Stomach (tissue), 9 donors: Measurements from ENCODE around the gene CAPN10. TPM values are rescaled to one million over a fixed set of nuclear protein-coding genes. Genes with fewer than 3 reads are reported as not detected.
A peak's percentile ranks its signal among the peaks of the same experiment; 100 is the strongest.

Source experiments
- DNase-seq, 2 donors: peaks; one replicate each; pipeline versions ENCODE4 v3.0.0 to v3.0.0-alpha.2; 2013 to 2019
- H3K27ac ChIP-seq, 5 donors: fragments of 200-600 bp in 4 of 5; sonication (generic) in 4 of 5; one replicate each; pipeline ENCODE4 v1.5.1; 2013 to 2019; ENCODE audit warnings: mild to moderate bottlenecking in 1 of 5, moderate library complexity in 1 of 5
- H3K27me3 ChIP-seq, 3 donors: fragments of 200-600 bp; sonication (generic); one replicate each; pipeline ENCODE4 v1.5.1; 2017 to 2019; ENCODE audit warnings: mixed run types in 1 of 3
- H3K36me3 ChIP-seq, 4 donors: fragments of 200-600 bp; sonication (generic); 1 replicate in 3 of 4; 2 replicates in 1 of 4; pipeline ENCODE4 v1.5.1; 2016 to 2019
- H3K4me1 ChIP-seq, 4 donors: fragments of 200-600 bp; sonication (generic); one replicate each; pipeline ENCODE4 v1.5.1; 2016 to 2019
- H3K4me3 ChIP-seq, 4 donors: fragments of 200-600 bp; sonication (generic) in 3 of 4; one replicate each; pipeline ENCODE4 v1.5.1; 2016 to 2019; ENCODE audit warnings: mild to moderate bottlenecking in 1 of 4
- H3K9me3 ChIP-seq, 4 donors: fragments of 200-600 bp; sonication (generic); one replicate each; pipeline ENCODE4 v1.5.1; 2016 to 2019
- EP300 ChIP-seq: sonication (generic); formaldehyde crosslinking; IDR thresholded peaks from one replicate; pipeline ENCODE4 v1.6.1; 2017; ENCODE audit warnings: antibody characterized with exemption
- POLR2A ChIP-seq, 4 donors: fragments of 450-650 bp; IDR thresholded peaks; one replicate each; pipeline ENCODE4 v1.6.1; 2016; ENCODE audit warnings: antibody characterized with exemption in 4 of 4, control low read depth in 2 of 4, mild to moderate bottlenecking in 1 of 4, moderate library complexity in 1 of 4
- POLR2AphosphoS5 ChIP-seq, 3 donors: sonication (generic); formaldehyde crosslinking; IDR thresholded peaks; one replicate each; pipeline ENCODE4 v1.6.1; 2016; ENCODE audit warnings: antibody characterized with exemption in 3 of 3
- WGBS, 5 donors: extraction: QIAGEN DNeasy Blood & Tissue Kit in 3 of 5; methylation state at CpG; one replicate each; pipeline versions ENCODE4 v1.1.5 to v1.1.7; 2013 to 2018; 5-methylcytosine and 5-hydroxymethylcytosine counted together
- intact Hi-C: fragments of 100-400 bp; cut with DNase I; formaldehyde crosslinking; loops from one replicate; pipeline ENCODE4 v1.15.1; 2023; ENCODE audit warnings: low total_unique reads
- polyA plus RNA-seq, 3 donors: library from polyadenylated mRNA; stranded (reverse); fragments of 200-250 nt; gene quantifications; one replicate each; pipeline ENCODE4 v1.2.3, GENCODE V29; 2013
- total RNA-seq, 5 donors: library from RNA; depleted of rRNA; stranded (reverse); fragments of >200 nt; gene quantifications; one replicate each; pipeline versions ENCODE4 v1.1.0 to v1.2.3, GENCODE V29; 2014 to 2016
- TF ChIP-seq, protein P1 (sequence below), 7 experiments: fragments of 450-650 bp in 4 of 7; fragments of 200-600 bp in 3 of 7; sonication (generic) in 3 of 7; IDR thresholded peaks; one replicate each; pipeline ENCODE4 v1.5.1; 2016 to 2019; ENCODE audit warnings: antibody characterized with exemption in 7 of 7, control low read depth in 2 of 7, mild to moderate bottlenecking in 1 of 7
- donor health status: healthy with polysubstance abuse.
- donor health status: Bipolar disorder and iron deficiency.
- donor health status: healthy.

The CAPN10 gene
- total and polyA plus RNA-seq, 8 donors: 17.7 to 197 (median 36.6) TPM

DNA sequence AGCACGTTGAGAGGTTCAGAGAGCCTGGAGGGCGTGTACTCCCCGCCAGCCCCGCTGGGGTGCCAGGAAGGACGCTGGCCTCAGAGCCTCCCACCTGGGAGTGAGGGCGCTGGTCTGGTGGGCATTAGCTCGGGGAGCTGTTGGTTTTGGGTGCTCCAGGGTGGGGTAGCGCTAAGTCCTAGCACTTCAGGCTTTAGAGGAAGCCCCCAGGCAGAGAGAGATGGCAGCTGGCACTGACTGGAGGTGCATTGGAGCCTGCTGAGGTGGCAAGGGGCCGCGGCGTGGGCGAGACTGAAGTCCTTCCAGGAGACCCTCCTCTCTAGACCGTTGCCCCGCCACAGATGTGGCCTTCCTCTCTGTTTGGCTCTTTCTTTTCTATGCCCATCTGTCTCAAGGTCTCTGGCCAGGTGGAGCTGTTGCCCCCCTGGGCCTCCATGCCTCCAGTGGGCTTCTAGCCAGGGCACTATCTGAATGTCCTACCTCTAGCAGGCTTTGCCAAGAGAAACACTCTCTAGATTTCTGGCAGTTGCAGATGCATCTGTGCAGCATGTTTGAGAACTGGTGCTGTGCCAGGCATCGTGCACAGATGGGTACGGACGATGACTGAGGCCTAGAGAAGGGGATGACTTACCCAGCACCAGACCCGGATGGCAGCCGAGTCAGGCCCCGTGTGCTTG lies 6.6 kb downstream of the CAPN10 start:
- Histone ChIP-seq H3K27me3 (no peaks in the 10 kb centered on the region), H3K27ac (no peak overlapping the region), H3K4me3 (no peak overlapping the region), H3K4me1 (peaks cover 22 to 63% (median 49%) of the 10 kb centered on the region in 4 donors), H3K36me3 (peaks cover 16 to 88% (median 84%) of the 10 kb centered on the region in 4 donors), H3K9me3 (no peaks in the 10 kb centered on the region)
- intact Hi-C loops: no loop called here
- 85 to 94% (median 88%) methylated on average over 14 to 20 of the region's 20 CpGs for WGBS, 5 donors
- no peak for DNase-seq
- no peak for TF ChIP-seq EP300

DNA sequence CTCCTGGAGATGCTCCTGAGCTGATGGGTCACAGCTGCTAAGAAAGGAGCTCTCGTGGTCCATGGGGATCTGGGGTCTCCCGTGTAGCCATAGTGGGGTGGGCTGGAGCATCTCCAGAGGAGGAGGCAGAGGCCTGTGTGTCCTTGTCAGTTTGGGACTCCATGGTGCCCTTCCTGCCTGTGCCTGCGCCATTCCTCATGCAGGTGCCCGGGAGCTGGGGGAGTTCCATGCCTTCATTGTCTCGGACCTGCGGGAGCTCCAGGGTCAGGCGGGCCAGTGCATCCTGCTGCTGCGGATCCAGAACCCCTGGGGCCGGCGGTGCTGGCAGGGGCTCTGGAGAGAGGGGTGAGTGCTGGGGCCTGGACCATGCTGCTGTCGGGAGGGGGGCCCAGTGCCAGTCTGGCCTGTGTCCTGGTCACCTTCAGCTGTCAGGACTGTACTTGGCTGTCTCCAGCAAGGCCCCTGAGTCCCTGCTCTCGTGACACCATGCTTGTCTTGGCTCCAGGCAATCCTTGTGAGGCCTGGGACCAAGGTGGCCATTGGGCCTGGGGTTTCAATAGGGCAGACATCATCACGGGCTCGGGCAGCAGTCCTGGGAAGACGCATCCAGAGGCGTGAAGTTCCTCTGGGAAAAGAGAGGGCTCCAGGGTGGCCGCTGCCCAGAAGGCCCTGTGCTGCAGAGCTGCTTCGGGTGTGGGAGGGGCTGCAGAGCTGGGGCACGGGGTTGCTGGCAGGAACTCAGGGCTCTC lies 7.3 kb downstream of the CAPN10 start:
- TF ChIP-seq POLR2AphosphoS5 (IDR thresholded peaks at IDR 0.05): no peak
- TF ChIP-seq, protein P1, sequence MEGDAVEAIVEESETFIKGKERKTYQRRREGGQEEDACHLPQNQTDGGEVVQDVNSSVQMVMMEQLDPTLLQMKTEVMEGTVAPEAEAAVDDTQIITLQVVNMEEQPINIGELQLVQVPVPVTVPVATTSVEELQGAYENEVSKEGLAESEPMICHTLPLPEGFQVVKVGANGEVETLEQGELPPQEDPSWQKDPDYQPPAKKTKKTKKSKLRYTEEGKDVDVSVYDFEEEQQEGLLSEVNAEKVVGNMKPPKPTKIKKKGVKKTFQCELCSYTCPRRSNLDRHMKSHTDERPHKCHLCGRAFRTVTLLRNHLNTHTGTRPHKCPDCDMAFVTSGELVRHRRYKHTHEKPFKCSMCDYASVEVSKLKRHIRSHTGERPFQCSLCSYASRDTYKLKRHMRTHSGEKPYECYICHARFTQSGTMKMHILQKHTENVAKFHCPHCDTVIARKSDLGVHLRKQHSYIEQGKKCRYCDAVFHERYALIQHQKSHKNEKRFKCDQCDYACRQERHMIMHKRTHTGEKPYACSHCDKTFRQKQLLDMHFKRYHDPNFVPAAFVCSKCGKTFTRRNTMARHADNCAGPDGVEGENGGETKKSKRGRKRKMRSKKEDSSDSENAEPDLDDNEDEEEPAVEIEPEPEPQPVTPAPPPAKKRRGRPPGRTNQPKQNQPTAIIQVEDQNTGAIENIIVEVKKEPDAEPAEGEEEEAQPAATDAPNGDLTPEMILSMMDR (IDR thresholded peaks at IDR 0.05): no peak
- no peak for TF ChIP-seq POLR2A (IDR thresholded peaks at IDR 0.05)
- no peak for TF ChIP-seq EP300
- 91 to 97% (median 93%) methylated on average over 6 to 19 of the region's 19 CpGs for WGBS, 5 donors
- DNase-seq: no peak
- H3K4me1 ChIP-seq: peaks cover 18 to 56% (median 42%) of the 10 kb centered on the region in 4 donors
- no peak overlapping the region for H3K4me3 ChIP-seq
- no peaks in the 10 kb centered on the region for H3K27me3 ChIP-seq
- H3K27ac ChIP-seq: no peak overlapping the region
- H3K36me3 ChIP-seq: peaks cover 21 to 96% (median 91%) of the 10 kb centered on the region in 4 donors
- intact Hi-C loops: no loop called here
- no peaks in the 10 kb centered on the region for H3K9me3 ChIP-seq

DNA sequence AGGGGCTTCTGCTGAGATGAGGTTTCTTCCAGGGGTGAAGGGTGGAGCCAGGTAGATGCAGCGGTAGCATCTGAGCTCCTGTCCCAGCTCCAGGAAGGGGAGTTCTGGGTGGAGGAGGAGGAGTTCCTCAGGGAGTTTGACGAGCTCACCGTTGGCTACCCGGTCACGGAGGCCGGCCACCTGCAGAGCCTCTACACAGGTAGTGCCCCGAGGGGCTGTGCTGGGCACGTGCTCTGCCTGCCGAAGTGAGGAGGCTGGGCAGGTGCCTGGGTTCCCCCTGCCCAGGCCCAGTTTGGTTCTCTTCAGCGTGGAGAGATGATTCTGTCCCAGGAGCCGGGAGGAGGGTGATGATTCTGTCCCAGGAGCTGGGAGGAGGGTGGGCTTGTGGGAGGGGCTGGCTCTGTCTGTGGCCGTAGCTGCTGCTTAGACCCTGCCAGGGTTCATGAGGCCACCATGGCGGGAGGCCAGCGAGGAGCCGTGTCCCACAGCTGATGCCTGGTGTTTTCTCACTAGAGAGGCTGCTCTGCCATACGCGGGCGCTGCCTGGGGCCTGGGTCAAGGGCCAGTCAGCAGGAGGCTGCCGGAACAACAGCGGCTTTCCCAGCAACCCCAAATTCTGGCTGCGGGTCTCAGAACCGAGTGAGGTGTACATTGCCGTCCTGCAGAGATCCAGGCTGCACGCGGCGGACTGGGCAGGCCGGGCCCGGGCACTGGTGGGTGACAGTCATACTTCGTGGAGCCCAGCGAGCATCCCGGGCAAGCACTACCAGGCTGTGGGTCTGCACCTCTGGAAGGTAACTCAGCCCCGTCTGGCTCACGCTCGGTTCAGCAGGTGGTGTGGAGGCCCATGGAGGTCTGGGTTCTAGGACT lies 8.2 kb downstream of the CAPN10 start:
- no peak for DNase-seq
- H3K9me3 ChIP-seq: no peaks in the 10 kb centered on the region
- 86 to 92% (median 90%) methylated on average over 25 to 34 of the region's 34 CpGs for WGBS, 5 donors
- no peak overlapping the region for H3K4me3 ChIP-seq
- H3K36me3 ChIP-seq: peaks cover 21 to 97% (median 94%) of the 10 kb centered on the region in 4 donors
- H3K4me1 ChIP-seq: peaks cover 10 to 48% (median 35%) of the 10 kb centered on the region in 4 donors
- no peaks in the 10 kb centered on the region for H3K27me3 ChIP-seq
- intact Hi-C loops: no loop called here
- H3K27ac ChIP-seq: no peak overlapping the region
- TF ChIP-seq, protein P1 (IDR thresholded peaks at IDR 0.05): no peak
- TF ChIP-seq POLR2AphosphoS5 (IDR thresholded peaks at IDR 0.05): no peak
- no peak for TF ChIP-seq POLR2A (IDR thresholded peaks at IDR 0.05)
- no peak for TF ChIP-seq EP300

DNA sequence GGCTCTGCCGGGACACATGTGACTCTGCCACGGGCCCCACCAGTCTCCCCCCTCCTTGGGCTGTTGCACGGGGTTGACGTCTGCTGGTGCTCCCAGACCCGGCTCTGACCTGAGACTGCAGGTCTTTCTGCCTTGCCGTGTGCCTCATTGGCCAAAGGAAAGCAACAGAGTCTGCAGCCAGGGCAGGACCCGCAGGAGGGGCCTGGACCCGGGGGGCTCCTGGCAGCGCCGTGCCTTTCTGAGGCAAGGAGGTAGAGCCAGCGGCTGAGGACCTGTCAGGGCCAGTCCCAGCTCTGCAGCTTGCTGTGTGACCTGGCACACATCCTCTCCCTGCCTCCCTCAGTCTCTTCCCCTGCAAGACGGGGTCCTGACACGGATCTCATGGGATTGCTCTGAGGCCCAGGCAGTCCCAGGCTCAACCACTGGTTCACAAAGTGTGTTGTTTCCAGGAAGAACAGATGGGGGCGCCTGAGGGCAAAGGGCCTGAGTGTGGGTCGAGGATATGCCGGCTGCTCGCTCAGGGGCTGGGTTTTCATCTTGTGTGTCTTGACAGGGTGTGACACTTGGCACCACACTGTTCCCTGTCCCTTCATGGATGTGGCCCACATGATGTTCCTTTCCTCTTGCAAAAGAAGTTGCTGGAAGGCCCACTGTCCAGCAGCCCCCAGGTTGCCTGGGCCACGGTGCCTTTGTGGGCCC lies 9.0 kb downstream of the CAPN10 start:
- WGBS, 5 donors: 59 to 82% (median 70%) methylated on average over 9 to 18 of the region's 18 CpGs
- TF ChIP-seq, protein P1 (IDR thresholded peaks at IDR 0.05): peak in 1 of 7 experiments; percentile 5
- TF ChIP-seq POLR2A (IDR thresholded peaks at IDR 0.05): no peak
- Histone ChIP-seq H3K36me3 (peaks cover 16 to 97% (median 94%) of the 10 kb centered on the region in 4 donors), H3K27ac (peak overlapping the region in 2 of 5 donors; percentile 29 to 58), H3K27me3 (no peaks in the 10 kb centered on the region), H3K4me3 (peak overlapping the region in 1 of 4 donors; percentile 3), H3K4me1 (peaks cover 10 to 42% (median 33%) of the 10 kb centered on the region in 4 donors), H3K9me3 (no peaks in the 10 kb centered on the region)
- DNase-seq: no peak
- intact Hi-C loops: no loop called here
